K562 (cell line): ENCODE measurements around the gene IGSF10. TPM values are rescaled to one million over a fixed set of nuclear protein-coding genes. Genes with fewer than 3 reads are reported as not detected.

ENCODE experiments used
- ATAC-seq: fragments of 200-7000 bp; cut with Tn5 transposase; 3 replicates; pipeline ENCODE4 v1.9.1; 2020; ENCODE audit warnings: moderate library complexity
- BruUV-seq: library from RNA; stranded (reverse); fragments of 400-500 nt; replicated peaks from 2 replicates; lab custom pipeline; 2021; lab: Mats Ljungman, UMichigan
- CTCF ChIA-PET: fragments of 300-600 bp; formaldehyde crosslinking; extraction: SDS; loops from one replicate; lab custom pipeline; 2021; ENCODE audit warnings: low intra/inter-chr PET ratio; lab: Yijun Ruan, JAX
- POLR2A ChIA-PET: fragments of 300-600, 350-650 bp; sonication (Branson Sonifier 250); formaldehyde crosslinking; extraction: SDS; loops from one replicate; lab custom pipeline; 2021; ENCODE audit warnings: antibody characterized with exemption, inconsistent platforms; lab: Yijun Ruan, JAX
- DNase-seq, 4 experiments: peaks; one replicate each; pipeline versions ENCODE4 v3.0.0 to v3.0.0-alpha.2; 2011 to 2018; ENCODE audit warnings: low spot score in 3 of 4, mixed read lengths in 3 of 4; ENCODE audit errors: extremely low read depth in 1 of 4
- FAIRE-seq: peaks from 2 replicates; lab custom pipeline; 2011; peaks lifted over from hg19 to GRCh38; lab: Jason Lieb, UNC
- H2AFZ ChIP-seq: 2 replicates; pipeline ENCODE4 v1.6.0; 2011; ENCODE audit warnings: low read depth, low read length, control low read depth, inconsistent platforms
- H3K27ac ChIP-seq: fragments of 200-600 bp; 3 replicates; pipeline ENCODE4 v1.8.0; 2011; ENCODE audit warnings: low read depth, mild to moderate bottlenecking, control low read depth, inconsistent platforms, low read length, moderate library complexity, mixed read lengths; ENCODE audit errors: extremely low read depth
- H3K27me3 ChIP-seq, 2 experiments: fragments of 300-600 bp in 1 of 2; 2 replicates in 1 of 2; 3 replicates in 1 of 2; pipeline versions ENCODE4 v1.6.0 to v1.8.0; 2011; ENCODE audit warnings: inconsistent platforms in 2 of 2, low read length in 2 of 2, mild to moderate bottlenecking in 1 of 2, mixed read lengths in 1 of 2, moderate library complexity in 1 of 2; ENCODE audit not compliant: control insufficient read depth in 2 of 2, insufficient read depth in 2 of 2
- H3K36me3 ChIP-seq: fragments of 300-600 bp; 3 replicates; pipeline ENCODE4 v1.8.0; 2011; ENCODE audit warnings: mild to moderate bottlenecking, low read length, inconsistent platforms; ENCODE audit not compliant: control insufficient read depth, insufficient read depth
- H3K4me1 ChIP-seq, 2 experiments: fragments of 200-600 bp in 1 of 2; replicated peaks in 1 of 2; 2 replicates in 1 of 2; 3 replicates in 1 of 2; pipeline versions ENCODE4 v1.5.1 to v1.8.0; 2011; ENCODE audit warnings: inconsistent platforms in 2 of 2, low read length in 2 of 2, mild to moderate bottlenecking in 1 of 2, mixed read lengths in 1 of 2, moderate library complexity in 1 of 2; ENCODE audit not compliant: control insufficient read depth in 2 of 2, insufficient read depth in 2 of 2
- H3K4me2 ChIP-seq: 2 replicates; pipeline ENCODE4 v1.6.1; 2011; ENCODE audit warnings: low read length, control low read depth, inconsistent platforms, mixed read lengths; ENCODE audit not compliant: insufficient read depth
- H3K4me3 ChIP-seq: fragments of 200-600 bp; sonication (generic), shearing (Covaris generic); 2 replicates; pipeline ENCODE4 v1.5.1; 2016; ENCODE audit warnings: control low read depth, inconsistent platforms
- H3K79me2 ChIP-seq: fragments of 200-600 bp; 3 replicates; pipeline ENCODE4 v1.8.0; 2011; ENCODE audit warnings: low read length, inconsistent platforms; ENCODE audit not compliant: control insufficient read depth, insufficient read depth
- H3K9ac ChIP-seq, 2 experiments: 2 replicates each; pipeline versions ENCODE4 v1.6.0 to v1.6.1; 2011; ENCODE audit warnings: low read depth in 2 of 2, low read length in 2 of 2, control low read depth in 1 of 2, inconsistent platforms in 1 of 2, mild to moderate bottlenecking in 1 of 2, mixed read lengths in 1 of 2; ENCODE audit not compliant: insufficient read depth in 1 of 2
- H3K9me1 ChIP-seq: one replicate; pipeline ENCODE4 v1.6.0; 2011; ENCODE audit warnings: inconsistent platforms, mild to moderate bottlenecking, low read length, moderate library complexity; ENCODE audit not compliant: control insufficient read depth, insufficient read depth
- H3K9me3 ChIP-seq: replicated peaks from 2 replicates; pipeline ENCODE4 v1.5.1; 2011; ENCODE audit warnings: low read depth, low read length, inconsistent platforms; ENCODE audit not compliant: control insufficient read depth, insufficient read depth
- H4K20me1 ChIP-seq: replicated peaks from 2 replicates; pipeline ENCODE4 v1.6.1; 2011; ENCODE audit warnings: low read length, inconsistent platforms, mixed read lengths; ENCODE audit not compliant: control insufficient read depth, insufficient read depth
- MCM3 ChIP-seq: fragments of 450-650 bp; IDR thresholded peaks from 2 replicates; pipeline ENCODE4 v1.6.1; 2016
- MEIS2 ChIP-seq: fragments of 450-650 bp; IDR thresholded peaks from 2 replicates; pipeline ENCODE4 v1.6.1; 2014; ENCODE audit warnings: mild to moderate bottlenecking; ENCODE audit not compliant: partially characterized antibody
- OTX1 ChIP-seq: fragments of 450-650 bp; formaldehyde crosslinking; IDR thresholded peaks from 2 replicates; pipeline ENCODE4 v1.4.0; 2022; ENCODE audit warnings: mild to moderate bottlenecking
- PHF8 ChIP-seq: fragments of 200-600 bp; sonication (generic); IDR thresholded peaks from 2 replicates; pipeline ENCODE4 v1.6.1; 2012; ENCODE audit warnings: mixed run types, mild to moderate bottlenecking, inconsistent platforms, low read length, moderate library complexity, borderline replicate concordance
- ZNF354B ChIP-seq: fragments of 250-450 bp; sonication (Bioruptor Pico); IDR thresholded peaks from 2 replicates; pipeline ENCODE4 v1.4.0; 2020
- ZNF41 ChIP-seq: fragments of 250-450 bp; sonication (Bioruptor Pico); conservative IDR thresholded peaks from 2 replicates; pipeline ENCODE4 v1.4.0; 2020; ENCODE audit warnings: mild to moderate bottlenecking
- WGBS: fragments of 100-300 bp; shearing (Covaris generic); methylation state at CpG from one replicate; pipeline ENCODE4 v1.1.6; 2016; ENCODE audit warnings: low coverage, mixed read lengths; ENCODE audit not compliant: insufficient coverage; ENCODE audit errors: missing lambda C conversion rate; 5-methylcytosine and 5-hydroxymethylcytosine counted together
- in situ Hi-C: fragments of 300-500 bp; cut with MboI; formaldehyde crosslinking; loops from 4 replicates; pipeline ENCODE4 v1.15.0; 2018; ENCODE audit warnings: inconsistent platforms, mixed read lengths
- intact Hi-C: fragments of 100-400 bp; cut with micrococcal nuclease; formaldehyde crosslinking; loops from 2 replicates; pipeline ENCODE4 v1.14.2; 2022
- polyA plus RNA-seq, 8 experiments: library from polyadenylated mRNA; depleted of rRNA in 4 of 8; stranded (reverse) in 5 of 8; unstranded in 3 of 8; fragments of >200 nt; fragmentation: Nextera tagmentation in 2 of 8; fragmentation: Illumina TruSeq in 1 of 8; extraction: Ambion mirVana in 2 of 8; extraction: Trizol in 1 of 8; gene quantifications; 2 replicates each; pipeline versions ENCODE4 v1.2.1 to v1.2.3, GENCODE V29; 2011 to 2014; ENCODE audit warnings: inconsistent platforms in 1 of 8, missing spikeins in 1 of 8
- total RNA-seq, 7 experiments: library from RNA; depleted of rRNA in 6 of 7; stranded (reverse); fragments of >200 nt in 6 of 7; fragmentation: Illumina TruSeq in 2 of 7; extraction: Trizol in 2 of 7; gene quantifications; 2 replicates each; pipeline versions ENCODE4 v1.2.1 to v1.2.3, GENCODE V29; 2011 to 2021; ENCODE audit warnings: low replicate concordance in 1 of 7

The IGSF10 gene
- total and polyA plus RNA-seq, 9 of the 15 experiments (the other 6 are each of a cell fraction or from before 2014, with no cell fraction given): 0.11 to 1.2 (median 0.40) TPM

DNA sequence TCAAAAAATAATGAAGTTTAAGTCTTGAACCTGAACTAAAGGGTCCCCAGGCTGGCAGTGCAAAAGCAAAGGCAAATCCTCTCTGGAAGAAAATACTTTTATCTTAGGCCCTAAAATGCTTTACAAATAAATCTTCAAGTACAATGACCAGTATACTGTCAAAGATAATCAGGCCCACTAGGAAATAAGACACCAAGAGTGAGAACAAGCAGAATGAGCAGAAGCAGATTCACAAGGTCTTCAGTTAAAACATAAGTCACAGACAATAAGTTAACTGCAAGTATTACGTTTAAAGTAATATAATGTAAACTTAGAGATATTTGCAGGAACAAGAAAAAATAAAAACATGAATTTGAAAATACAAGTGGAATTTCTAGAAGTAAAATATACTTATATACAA, 42.2 kb upstream of the IGSF10 start:
- Histone ChIP-seq H3K79me2 (no peaks in the 10 kb centered on the region), H3K4me2 (no peak overlapping the region), H2AFZ (no peak overlapping the region), H3K9ac (no peak overlapping the region), H3K4me3 (no peak overlapping the region), H3K36me3 (no peaks in the 10 kb centered on the region), H3K9me1 (no peaks in the 10 kb centered on the region), H3K9me3 (no peaks in the 10 kb centered on the region), H3K4me1 (peaks cover 5 to 18% of the 10 kb centered on the region in 2 experiments; a peak in 4 of 5 replicates), H3K27me3 (no peaks in the 10 kb centered on the region), H3K27ac (no peak overlapping the region), H4K20me1 (no peaks in the 10 kb centered on the region)
- POLR2A ChIA-PET: interaction anchor here (1.0 kb wide), 1 partner anchor 8 kb away, joined by 3 read pairs; no protein-coding TSS in a partner anchor
- CTCF ChIA-PET: no interaction called here
- DNase-seq: no peak
- 10% methylated on average over 1 of the region's 1 CpG for WGBS
- FAIRE-seq: no peak
- in situ Hi-C loops (no loop called here), intact Hi-C loops (no loop called here)
- no peak for ATAC-seq
- no TSS peak for BruUV-seq
- TF ChIP-seq MEIS2 (peak; percentile 15), ZNF41 (CRISPR knock-in tag) (peak; percentile 95), MCM3 (no peak), ZNF354B (CRISPR knock-in tag) (no peak), OTX1 (CRISPR knock-in tag) (no peak), PHF8 (no peak)
